Measurements from ENCODE around the gene UMODL1. TPM values are rescaled to one million over a fixed set of nuclear protein-coding genes. Genes with fewer than 3 reads are reported as not detected.

UMODL1 gene
- total and polyA plus RNA-seq, 2 of the 13 experiments (the other 11 are each of a cell fraction or from before 2014, with no cell fraction given): not detected

GRCh38 chr21:42093186-42093585 is 22.1 kb downstream of the UMODL1 start (continued):
- TF ChIP-seq ARID5B (CRISPR knock-in tag; IDR thresholded peaks at IDR 0.05): no peak
- TF ChIP-seq, protein P1, sequence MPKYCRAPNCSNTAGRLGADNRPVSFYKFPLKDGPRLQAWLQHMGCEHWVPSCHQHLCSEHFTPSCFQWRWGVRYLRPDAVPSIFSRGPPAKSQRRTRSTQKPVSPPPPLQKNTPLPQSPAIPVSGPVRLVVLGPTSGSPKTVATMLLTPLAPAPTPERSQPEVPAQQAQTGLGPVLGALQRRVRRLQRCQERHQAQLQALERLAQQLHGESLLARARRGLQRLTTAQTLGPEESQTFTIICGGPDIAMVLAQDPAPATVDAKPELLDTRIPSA (CRISPR knock-in tag; IDR thresholded peaks at IDR 0.05; ENCODE audit: borderline replicate concordance): no peak
- TF ChIP-seq SRSF1 (optimal IDR thresholded peaks at IDR 0.05; ENCODE audit: low read depth, low read length): no peak
- no peak for TF ChIP-seq MAX (IDR thresholded peaks at IDR 0.05)
- TF ChIP-seq PAWR (CRISPR knock-in tag; IDR thresholded peaks at IDR 0.05; ENCODE audit: borderline replicate concordance): no peak
- TF ChIP-seq, protein P2, sequence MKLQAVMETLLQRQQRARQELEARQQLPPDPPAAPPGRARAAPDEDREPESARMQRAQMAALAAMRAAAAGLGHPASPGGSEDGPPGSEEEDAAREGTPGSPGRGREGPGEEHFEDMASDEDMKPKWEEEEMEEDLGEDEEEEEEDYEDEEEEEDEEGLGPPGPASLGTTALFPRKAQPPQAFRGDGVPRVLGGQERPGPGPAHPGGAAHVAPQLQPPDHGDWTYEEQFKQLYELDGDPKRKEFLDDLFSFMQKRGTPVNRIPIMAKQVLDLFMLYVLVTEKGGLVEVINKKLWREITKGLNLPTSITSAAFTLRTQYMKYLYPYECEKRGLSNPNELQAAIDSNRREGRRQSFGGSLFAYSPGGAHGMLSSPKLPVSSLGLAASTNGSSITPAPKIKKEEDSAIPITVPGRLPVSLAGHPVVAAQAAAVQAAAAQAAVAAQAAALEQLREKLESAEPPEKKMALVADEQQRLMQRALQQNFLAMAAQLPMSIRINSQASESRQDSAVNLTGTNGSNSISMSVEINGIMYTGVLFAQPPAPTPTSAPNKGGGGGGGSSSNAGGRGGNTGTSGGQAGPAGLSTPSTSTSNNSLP (IDR thresholded peaks at IDR 0.05; ENCODE audit: low read depth, low read length): no peak
- TF ChIP-seq NFE2L2 (IDR thresholded peaks at IDR 0.05; ENCODE audit: low read length): no peak
- no peak for TF ChIP-seq ZNF616 (CRISPR knock-in tag; IDR thresholded peaks at IDR 0.05; ENCODE audit: low read depth)
- no peak for TF ChIP-seq ZBTB38 (CRISPR knock-in tag; IDR thresholded peaks at IDR 0.05)
- no peak for TF ChIP-seq TAF1 (CRISPR knock-in tag; IDR thresholded peaks at IDR 0.05)
- TF ChIP-seq SP5 (CRISPR knock-in tag; IDR thresholded peaks at IDR 0.05; ENCODE audit: borderline replicate concordance, low read depth): no peak
